PC-9 (cell line): Measurements from ENCODE around the gene HNRNPA2B1. TPM values are rescaled to one million over a fixed set of nuclear protein-coding genes. Genes with fewer than 3 reads are reported as not detected.
A peak's percentile ranks its signal among the peaks of the same experiment; 100 is the strongest.
"Not testable (repeated sequence)": the region's sequence is repeated elsewhere in the genome, so short reads cannot be mapped to it uniquely, and the experiment has no call there.

Experiments used
- BruUV-seq: library from RNA; stranded (reverse); fragments of 400-500 nt; replicated peaks from 2 replicates; lab custom pipeline; 2021; lab: Mats Ljungman, UMichigan
- CTCF ChIA-PET: fragments of 300-600 bp; sonication (Branson Sonifier 250); formaldehyde crosslinking; loops from one replicate; lab custom pipeline; 2022; ENCODE audit warnings: antibody characterized with exemption; lab: Charles Lee
- POLR2A ChIA-PET: fragments of 300-600 bp; sonication (Branson Sonifier 250); formaldehyde crosslinking; loops from one replicate; lab custom pipeline; 2022; ENCODE audit warnings: antibody characterized with exemption; ENCODE audit not compliant: unreplicated experiment; lab: Charles Lee
- DNase-seq, 2 experiments: peaks; one replicate each; pipeline versions ENCODE4 v3.0.0 to v3.0.0-alpha.2; 2015 to 2022; ENCODE audit warnings: mixed read lengths in 1 of 2
- H2AFZ ChIP-seq: fragments of 200-600 bp; sonication (generic); 2 replicates; pipeline ENCODE4 v1.8.1; 2017; ENCODE audit warnings: antibody characterized with exemption
- H3F3A ChIP-seq: fragments of 200-600 bp; sonication (generic); 2 replicates; pipeline ENCODE4 v1.8.1; 2017; ENCODE audit warnings: antibody characterized with exemption, mild to moderate bottlenecking, low read depth; ENCODE audit not compliant: insufficient read depth
- H3K27ac ChIP-seq: fragments of 200-600 bp; sonication (generic); 2 replicates; pipeline ENCODE4 v1.6.1; 2016; ENCODE audit warnings: mixed run types
- H3K27me3 ChIP-seq: fragments of 200-600 bp; sonication (generic); 2 replicates; pipeline ENCODE4 v1.6.1; 2016; ENCODE audit warnings: low read depth, mixed run types; ENCODE audit not compliant: insufficient read depth
- H3K36me3 ChIP-seq: fragments of 200-600 bp; sonication (generic); 2 replicates; pipeline ENCODE4 v1.6.1; 2016; ENCODE audit warnings: low read depth, mixed run types
- H3K4me1 ChIP-seq: fragments of 200-600 bp; sonication (generic); replicated peaks from 2 replicates; pipeline ENCODE4 v1.6.1; 2016; ENCODE audit warnings: mixed run types; ENCODE audit not compliant: insufficient read depth
- H3K4me2 ChIP-seq: fragments of 200-600 bp; sonication (generic); 2 replicates; pipeline ENCODE4 v1.6.1; 2017; ENCODE audit warnings: mixed run types
- H3K4me3 ChIP-seq: fragments of 200-600 bp; sonication (generic); 2 replicates; pipeline ENCODE4 v1.6.1; 2016; ENCODE audit warnings: mixed run types
- H3K79me2 ChIP-seq: fragments of 200-600 bp; sonication (generic); 2 replicates; pipeline ENCODE4 v1.6.1; 2017; ENCODE audit warnings: low read depth, mixed run types
- H3K9me2 ChIP-seq: fragments of 200-600 bp; sonication (generic); 2 replicates; pipeline ENCODE4 v1.8.1; 2017; ENCODE audit warnings: mild to moderate bottlenecking; ENCODE audit not compliant: insufficient read depth
- H3K9me3 ChIP-seq: fragments of 200-600 bp; sonication (generic); 2 replicates; pipeline ENCODE4 v1.8.1; 2016; ENCODE audit warnings: low read depth; ENCODE audit not compliant: insufficient read depth
- H4K20me1 ChIP-seq: fragments of 200-600 bp; sonication (generic); 2 replicates; pipeline ENCODE4 v1.8.1; 2017; ENCODE audit not compliant: insufficient read depth
- EZH2 ChIP-seq: fragments of 200-600 bp; sonication (generic); IDR thresholded peaks from 2 replicates; pipeline ENCODE4 v1.8.0; 2017; ENCODE audit warnings: antibody characterized with exemption, low read depth
- intact Hi-C: fragments of 100-400 bp; cut with micrococcal nuclease; formaldehyde crosslinking; loops from one replicate; pipeline ENCODE4 v1.10.0; 2022; ENCODE audit not compliant: unreplicated experiment
- total RNA-seq: library from RNA; stranded (reverse); gene quantifications from 2 replicates; pipeline ENCODE4 v1.2.3, GENCODE V29; 2021
- TF ChIP-seq, protein P1 (sequence below): fragments of 200-600 bp; sonication (generic); conservative IDR thresholded peaks from 2 replicates; pipeline ENCODE4 v1.6.1; 2017; ENCODE audit warnings: mixed run types, antibody characterized with exemption, mild to moderate bottlenecking, moderate library complexity

The HNRNPA2B1 gene
- total RNA-seq, 1 experiment from 2014 or later, result 792 TPM

DNA sequence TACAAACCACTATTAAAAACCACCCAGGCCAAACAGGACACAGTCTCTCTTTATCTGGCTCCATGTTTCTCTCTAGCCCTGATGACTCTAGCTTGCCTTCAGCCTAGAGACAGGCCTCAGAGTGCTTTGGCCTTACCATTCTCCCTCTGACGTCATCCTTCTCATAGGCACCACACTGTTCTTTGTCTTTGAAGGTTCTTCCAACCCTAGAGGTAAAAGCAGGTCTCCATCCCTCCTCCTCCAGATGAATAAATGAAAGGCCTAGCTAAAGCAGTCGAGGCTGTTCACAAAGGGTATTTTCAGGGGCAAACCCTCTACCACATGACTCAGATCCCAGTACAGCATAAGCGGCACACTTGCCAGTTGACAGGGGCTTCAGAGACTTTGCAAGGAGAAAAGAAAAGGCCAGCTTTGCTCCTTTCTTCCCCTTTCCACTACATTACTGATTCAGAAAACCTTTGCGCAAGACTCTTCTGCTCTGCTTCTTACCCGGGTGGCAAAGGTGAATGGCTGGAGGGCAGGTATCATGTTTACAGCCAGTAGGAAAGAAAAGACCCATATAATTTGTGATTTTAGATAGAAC lies 33.8 kb downstream of the HNRNPA2B1 start:
- H3F3A ChIP-seq, result peaks cover 53% of the 10 kb centered on the region
- H3K4me3 ChIP-seq, result peak overlapping the region; percentile 33; the same call in 1 of the 2 replicates
- BruUV-seq, result no TSS peak
- H3K36me3 ChIP-seq, result peaks cover 33% of the 10 kb centered on the region
- H3K9me3 ChIP-seq, result peaks cover 19% of the 10 kb centered on the region; the same call in 1 of the 2 replicates
- ChIA-PET POLR2A (interaction anchor here (0.6 to 0.7 kb wide), 3 partner anchors 21 to 220 kb away, joined by 3 to 6 read pairs (median 5); no protein-coding TSS in a partner anchor), CTCF (interaction anchor here (0.5 kb wide), 1 partner anchor 984 kb away, joined by 5 read pairs; no protein-coding TSS in a partner anchor)
- H3K27ac ChIP-seq, result peak overlapping the region; percentile 86
- DNase-seq, result peak; percentile 58 to 94
- H3K4me2 ChIP-seq, result peak overlapping the region; percentile 70
- H3K79me2 ChIP-seq, result peaks cover 98% of the 10 kb centered on the region
- H4K20me1 ChIP-seq, result no peaks in the 10 kb centered on the region; the same call in none of the 2 replicates
- no peaks in the 10 kb centered on the region for H3K27me3 ChIP-seq
- intact Hi-C loops, result loop anchor here (1.0 kb wide), 1 partner anchor 7 kb away; no protein-coding TSS in a partner anchor
- TF ChIP-seq, protein P1, sequence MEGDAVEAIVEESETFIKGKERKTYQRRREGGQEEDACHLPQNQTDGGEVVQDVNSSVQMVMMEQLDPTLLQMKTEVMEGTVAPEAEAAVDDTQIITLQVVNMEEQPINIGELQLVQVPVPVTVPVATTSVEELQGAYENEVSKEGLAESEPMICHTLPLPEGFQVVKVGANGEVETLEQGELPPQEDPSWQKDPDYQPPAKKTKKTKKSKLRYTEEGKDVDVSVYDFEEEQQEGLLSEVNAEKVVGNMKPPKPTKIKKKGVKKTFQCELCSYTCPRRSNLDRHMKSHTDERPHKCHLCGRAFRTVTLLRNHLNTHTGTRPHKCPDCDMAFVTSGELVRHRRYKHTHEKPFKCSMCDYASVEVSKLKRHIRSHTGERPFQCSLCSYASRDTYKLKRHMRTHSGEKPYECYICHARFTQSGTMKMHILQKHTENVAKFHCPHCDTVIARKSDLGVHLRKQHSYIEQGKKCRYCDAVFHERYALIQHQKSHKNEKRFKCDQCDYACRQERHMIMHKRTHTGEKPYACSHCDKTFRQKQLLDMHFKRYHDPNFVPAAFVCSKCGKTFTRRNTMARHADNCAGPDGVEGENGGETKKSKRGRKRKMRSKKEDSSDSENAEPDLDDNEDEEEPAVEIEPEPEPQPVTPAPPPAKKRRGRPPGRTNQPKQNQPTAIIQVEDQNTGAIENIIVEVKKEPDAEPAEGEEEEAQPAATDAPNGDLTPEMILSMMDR, result no peak
- TF ChIP-seq EZH2, result no peak
- peak overlapping the region; percentile 20; the same call in 1 of the 2 replicates for H2AFZ ChIP-seq
- H3K9me2 ChIP-seq, result no peaks in the 10 kb centered on the region
- peaks cover 63% of the 10 kb centered on the region for H3K4me1 ChIP-seq

- Histone ChIP-seq H3K9me3 (peaks cover 18% of the 10 kb centered on the region; the same call in 1 of the 2 replicates), H3K9me2 (no peaks in the 10 kb centered on the region), H4K20me1 (no peaks in the 10 kb centered on the region; the same call in none of the 2 replicates), H3F3A (peaks cover 52% of the 10 kb centered on the region), H3K79me2 (peaks cover 98% of the 10 kb centered on the region), H3K27ac (peak overlapping the region; percentile 86), H3K36me3 (peaks cover 27% of the 10 kb centered on the region), H3K4me1 (peaks cover 70% of the 10 kb centered on the region), H3K27me3 (no peaks in the 10 kb centered on the region), H3K4me2 (peak overlapping the region; percentile 70), H3K4me3 (peak overlapping the region; percentile 33; the same call in 1 of the 2 replicates), H2AFZ (no peak overlapping the region)
- no peak for DNase-seq
- no TSS peak for BruUV-seq
- TF ChIP-seq, protein P1, result no peak
- no peak for TF ChIP-seq EZH2
- intact Hi-C loops, result no loop called here
- POLR2A ChIA-PET, result interaction anchor here (0.6 kb wide), 1 partner anchor 22 kb away, joined by 6 read pairs; no protein-coding TSS in a partner anchor
- CTCF ChIA-PET, result interaction anchor here (0.5 kb wide), 1 partner anchor 984 kb away, joined by 5 read pairs; no protein-coding TSS in a partner anchor
Observed at GRCh38 chr7:26165950-26166683, 34.4 kb downstream of the HNRNPA2B1 start.

- H2AFZ ChIP-seq, H3K4me3 ChIP-seq, intact Hi-C loops, H3K4me2 ChIP-seq, CTCF ChIA-PET, H3K9me2 ChIP-seq, H3K27ac ChIP-seq, POLR2A ChIA-PET, BruUV-seq, H3K27me3 ChIP-seq, DNase-seq, H3K9me3 ChIP-seq, H4K20me1 ChIP-seq: not testable (repeated sequence)
- H3K79me2 ChIP-seq, result peaks cover 98% of the 10 kb centered on the region
- peaks cover 70% of the 10 kb centered on the region for H3K4me1 ChIP-seq
- peaks cover 11% of the 10 kb centered on the region for H3K36me3 ChIP-seq
- H3F3A ChIP-seq, result peaks cover 61% of the 10 kb centered on the region
Observed at GRCh38 chr7:26163804-26164203, 36.7 kb downstream of the HNRNPA2B1 start.
